ENCODE results near the gene LSM4.

The LSM4 gene

GRCh38 chr19:18317961-18318800, 4.7 kb downstream of the LSM4 start:
- H3K27ac ChIP-seq (ENCODE audit: low read depth, low read length): no peak overlapping the region
- peaks cover 9% of the 10 kb centered on the region for H3K4me1 ChIP-seq (ENCODE audit: control insufficient read depth, insufficient read depth, low read length)
- no peaks in the 10 kb centered on the region for H3K27me3 ChIP-seq (ENCODE audit: control insufficient read depth, insufficient read depth, low read length)
- H3K9ac ChIP-seq (ENCODE audit: low read length): no peak overlapping the region
- no peak overlapping the region for H3K4me3 ChIP-seq (ENCODE audit: low read length)
- H3K36me3 ChIP-seq (ENCODE audit: control insufficient read depth, insufficient read depth, low read length): peaks cover 2% of the 10 kb centered on the region

GRCh38 chr19:18313398-18313797, 9.5 kb downstream of the LSM4 start:
- H3K9ac ChIP-seq (ENCODE audit: low read length): no peak overlapping the region
- H3K27me3 ChIP-seq (ENCODE audit: control insufficient read depth, insufficient read depth, low read length): no peaks in the 10 kb centered on the region
- no peak overlapping the region for H3K27ac ChIP-seq (ENCODE audit: low read depth, low read length)
- no peak overlapping the region for H3K4me3 ChIP-seq (ENCODE audit: low read length)
- no peaks in the 10 kb centered on the region for H3K4me1 ChIP-seq (ENCODE audit: control insufficient read depth, insufficient read depth, low read length)
- peaks cover 16% of the 10 kb centered on the region for H3K36me3 ChIP-seq (ENCODE audit: control insufficient read depth, insufficient read depth, low read length)

- no peak overlapping the region for H3K27ac ChIP-seq (ENCODE audit: low read depth, low read length)
Observed at GRCh38 chr19:18312092-18312534, 10.8 kb downstream of the LSM4 start.

GRCh38 chr19:18311502-18312091, 11.3 kb downstream of the LSM4 start:
- Histone ChIP-seq H3K27me3 (ENCODE audit: control insufficient read depth, insufficient read depth, low read length) (no peaks in the 10 kb centered on the region), H3K36me3 (ENCODE audit: control insufficient read depth, insufficient read depth, low read length) (peaks cover 16% of the 10 kb centered on the region), H3K4me3 (ENCODE audit: low read length) (no peak overlapping the region), H3K4me1 (ENCODE audit: control insufficient read depth, insufficient read depth, low read length) (no peaks in the 10 kb centered on the region), H3K27ac (ENCODE audit: low read depth, low read length) (no peak overlapping the region), H3K9ac (ENCODE audit: low read length) (no peak overlapping the region)

More at GRCh38 chr19:18312092-18312534, 10.8 kb downstream of the LSM4 start:
- H3K4me3 ChIP-seq (ENCODE audit: low read length): no peak overlapping the region
- H3K9ac ChIP-seq (ENCODE audit: low read length): no peak overlapping the region
- H3K27me3 ChIP-seq (ENCODE audit: control insufficient read depth, insufficient read depth, low read length): no peaks in the 10 kb centered on the region
- no peaks in the 10 kb centered on the region for H3K4me1 ChIP-seq (ENCODE audit: control insufficient read depth, insufficient read depth, low read length)
- H3K36me3 ChIP-seq (ENCODE audit: control insufficient read depth, insufficient read depth, low read length): peaks cover 16% of the 10 kb centered on the region

GRCh38 chr19:18310966-18311365, 11.9 kb downstream of the LSM4 start:
- Histone ChIP-seq H3K27ac (ENCODE audit: low read depth, low read length) (no peak overlapping the region), H3K4me1 (ENCODE audit: control insufficient read depth, insufficient read depth, low read length) (peaks cover 5% of the 10 kb centered on the region), H3K9ac (ENCODE audit: low read length) (no peak overlapping the region), H3K4me3 (ENCODE audit: low read length) (no peak overlapping the region), H3K36me3 (ENCODE audit: control insufficient read depth, insufficient read depth, low read length) (peaks cover 16% of the 10 kb centered on the region), H3K27me3 (ENCODE audit: control insufficient read depth, insufficient read depth, low read length) (no peaks in the 10 kb centered on the region)

GRCh38 chr19:18310118-18310909, 12.6 kb downstream of the LSM4 start:
- Histone ChIP-seq H3K36me3 (ENCODE audit: control insufficient read depth, insufficient read depth, low read length) (peaks cover 16% of the 10 kb centered on the region), H3K4me1 (ENCODE audit: control insufficient read depth, insufficient read depth, low read length) (peaks cover 7% of the 10 kb centered on the region), H3K9ac (ENCODE audit: low read length) (no peak overlapping the region), H3K4me3 (ENCODE audit: low read length) (no peak overlapping the region), H3K27me3 (ENCODE audit: control insufficient read depth, insufficient read depth, low read length) (no peaks in the 10 kb centered on the region), H3K27ac (ENCODE audit: low read depth, low read length) (no peak overlapping the region)

- Histone ChIP-seq H3K27me3 (ENCODE audit: control insufficient read depth, insufficient read depth, low read length) (no peaks in the 10 kb centered on the region), H3K9ac (ENCODE audit: low read length) (no peak overlapping the region), H3K4me1 (ENCODE audit: control insufficient read depth, insufficient read depth, low read length) (peaks cover 14% of the 10 kb centered on the region), H3K36me3 (ENCODE audit: control insufficient read depth, insufficient read depth, low read length) (peaks cover 16% of the 10 kb centered on the region), H3K27ac (ENCODE audit: low read depth, low read length) (no peak overlapping the region), H3K4me3 (ENCODE audit: low read length) (no peak overlapping the region)
Observed at GRCh38 chr19:18309525-18310064, 13.3 kb downstream of the LSM4 start.

- Histone ChIP-seq H3K4me1 (ENCODE audit: control insufficient read depth, insufficient read depth, low read length) (peaks cover 19% of the 10 kb centered on the region), H3K36me3 (ENCODE audit: control insufficient read depth, insufficient read depth, low read length) (peaks cover 14% of the 10 kb centered on the region), H3K4me3 (ENCODE audit: low read length) (no peak overlapping the region), H3K27ac (ENCODE audit: low read depth, low read length) (no peak overlapping the region), H3K9ac (ENCODE audit: low read length) (no peak overlapping the region), H3K27me3 (ENCODE audit: control insufficient read depth, insufficient read depth, low read length) (no peaks in the 10 kb centered on the region)
Observed at GRCh38 chr19:18308948-18309325, 13.9 kb downstream of the LSM4 start.

GRCh38 chr19:18308051-18308947, 14.6 kb downstream of the LSM4 start:
- Histone ChIP-seq H3K4me3 (ENCODE audit: low read length) (no peak overlapping the region), H3K27ac (ENCODE audit: low read depth, low read length) (peak overlapping the region; percentile 48), H3K4me1 (ENCODE audit: control insufficient read depth, insufficient read depth, low read length) (peaks cover 20% of the 10 kb centered on the region)

GRCh38 chr19:18307271-18307681, 15.6 kb downstream of the LSM4 start:
- Histone ChIP-seq H3K4me1 (ENCODE audit: control insufficient read depth, insufficient read depth, low read length) (peaks cover 20% of the 10 kb centered on the region), H3K27ac (ENCODE audit: low read depth, low read length) (peak overlapping the region; percentile 48), H3K9ac (ENCODE audit: low read length) (no peak overlapping the region), H3K36me3 (ENCODE audit: control insufficient read depth, insufficient read depth, low read length) (peaks cover 9% of the 10 kb centered on the region), H3K27me3 (ENCODE audit: control insufficient read depth, insufficient read depth, low read length) (no peaks in the 10 kb centered on the region), H3K4me3 (ENCODE audit: low read length) (no peak overlapping the region)

More at GRCh38 chr19:18308051-18308947, 14.6 kb downstream of the LSM4 start:
- Histone ChIP-seq H3K9ac (ENCODE audit: low read length) (no peak overlapping the region), H3K27me3 (ENCODE audit: control insufficient read depth, insufficient read depth, low read length) (no peaks in the 10 kb centered on the region), H3K36me3 (ENCODE audit: control insufficient read depth, insufficient read depth, low read length) (peaks cover 14% of the 10 kb centered on the region)

- H3K9ac ChIP-seq (ENCODE audit: low read length): peak overlapping the region; percentile 10
- H3K27ac ChIP-seq (ENCODE audit: low read depth, low read length): peak overlapping the region; percentile 48
- H3K4me3 ChIP-seq (ENCODE audit: low read length): no peak overlapping the region
- H3K36me3 ChIP-seq (ENCODE audit: control insufficient read depth, insufficient read depth, low read length): peaks cover 7% of the 10 kb centered on the region
- peaks cover 20% of the 10 kb centered on the region for H3K4me1 ChIP-seq (ENCODE audit: control insufficient read depth, insufficient read depth, low read length)
- no peaks in the 10 kb centered on the region for H3K27me3 ChIP-seq (ENCODE audit: control insufficient read depth, insufficient read depth, low read length)
Observed at GRCh38 chr19:18306888-18307260, 16.0 kb downstream of the LSM4 start.

Data from rectal smooth muscle tissue (tissue), 1 donor.